DOHH2 (cell line): ENCODE measurements around the gene ACCSL.

Source experiments
- EZH2phosphoT487 ChIP-seq: fragments of 200-600 bp; sonication (generic); IDR thresholded peaks from 2 replicates; pipeline ENCODE4 v1.6.1; 2017; ENCODE audit warnings: borderline replicate concordance, mild to moderate bottlenecking, antibody characterized with exemption, low read length, moderate library complexity, mixed read lengths
- TF ChIP-seq, protein P1 (sequence below): fragments of 200-600 bp; sonication (generic); IDR thresholded peaks from one replicate; pipeline ENCODE4 v1.5.1; 2014; ENCODE audit warnings: antibody characterized with exemption, mild to moderate bottlenecking, low read depth, low read length; ENCODE audit not compliant: poor library complexity, severe bottlenecking

DNA sequence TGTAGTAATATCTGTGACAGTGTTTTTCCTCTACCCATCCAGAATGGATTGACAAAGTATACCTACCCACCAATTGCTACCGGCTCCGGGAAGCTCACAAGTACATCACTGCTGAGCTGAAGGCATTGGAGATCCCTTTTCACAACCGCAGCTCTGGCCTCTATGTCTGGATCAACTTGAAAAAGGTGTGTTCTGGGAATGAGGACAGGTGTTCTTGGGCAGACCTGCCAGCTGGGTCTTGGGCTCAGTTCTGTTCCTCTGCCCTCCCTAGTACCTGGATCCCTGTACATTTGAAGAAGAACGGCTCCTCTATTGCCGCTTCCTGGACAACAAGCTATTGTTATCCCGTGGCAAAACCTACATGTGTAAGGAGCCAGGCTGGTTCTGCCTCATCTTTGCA, 10.5 kb downstream of the ACCSL start:
- TF ChIP-seq, protein P1, sequence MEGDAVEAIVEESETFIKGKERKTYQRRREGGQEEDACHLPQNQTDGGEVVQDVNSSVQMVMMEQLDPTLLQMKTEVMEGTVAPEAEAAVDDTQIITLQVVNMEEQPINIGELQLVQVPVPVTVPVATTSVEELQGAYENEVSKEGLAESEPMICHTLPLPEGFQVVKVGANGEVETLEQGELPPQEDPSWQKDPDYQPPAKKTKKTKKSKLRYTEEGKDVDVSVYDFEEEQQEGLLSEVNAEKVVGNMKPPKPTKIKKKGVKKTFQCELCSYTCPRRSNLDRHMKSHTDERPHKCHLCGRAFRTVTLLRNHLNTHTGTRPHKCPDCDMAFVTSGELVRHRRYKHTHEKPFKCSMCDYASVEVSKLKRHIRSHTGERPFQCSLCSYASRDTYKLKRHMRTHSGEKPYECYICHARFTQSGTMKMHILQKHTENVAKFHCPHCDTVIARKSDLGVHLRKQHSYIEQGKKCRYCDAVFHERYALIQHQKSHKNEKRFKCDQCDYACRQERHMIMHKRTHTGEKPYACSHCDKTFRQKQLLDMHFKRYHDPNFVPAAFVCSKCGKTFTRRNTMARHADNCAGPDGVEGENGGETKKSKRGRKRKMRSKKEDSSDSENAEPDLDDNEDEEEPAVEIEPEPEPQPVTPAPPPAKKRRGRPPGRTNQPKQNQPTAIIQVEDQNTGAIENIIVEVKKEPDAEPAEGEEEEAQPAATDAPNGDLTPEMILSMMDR: no peak
- no peak for TF ChIP-seq EZH2phosphoT487
